Colonic mucosa (tissue), 4 donors: ENCODE results near the gene ITGB5. TPM values are rescaled to one million over a fixed set of nuclear protein-coding genes. Genes with fewer than 3 reads are reported as not detected.

Experiments used
- DNase-seq: peaks from one replicate; pipeline ENCODE4 v3.0.0-alpha.2; 2020
- H3K27ac ChIP-seq: fragments of 200-600 bp; one replicate; pipeline ENCODE4 v1.8.0; 2021
- H3K27me3 ChIP-seq: fragments of 200-600 bp; one replicate; pipeline ENCODE4 v1.8.0; 2021
- H3K36me3 ChIP-seq: fragments of 200-600 bp; one replicate; pipeline ENCODE4 v1.8.0; 2021
- H3K4me1 ChIP-seq: fragments of 200-600 bp; one replicate; pipeline ENCODE4 v1.8.0; 2021; ENCODE audit warnings: mild to moderate bottlenecking
- H3K4me3 ChIP-seq: fragments of 200-600 bp; one replicate; pipeline ENCODE4 v1.8.0; 2021
- H3K9ac ChIP-seq, 2 donors: one replicate each; pipeline ENCODE4 v1.7.0; 2013; ENCODE audit warnings: control low read depth in 2 of 2, low read depth in 2 of 2, low read length in 2 of 2
- H3K9me3 ChIP-seq: fragments of 200-600 bp; one replicate; pipeline ENCODE4 v1.8.0; 2021
- CTCF ChIP-seq: fragments of 200-600 bp; IDR thresholded peaks from one replicate; pipeline ENCODE4 v1.8.0; 2022; ENCODE audit warnings: antibody characterized with exemption, mild to moderate bottlenecking
- intact Hi-C: fragments of 100-400 bp; cut with DNase I; formaldehyde crosslinking; loops from one replicate; pipeline ENCODE4 v1.14.1; 2022
- total RNA-seq, 2 donors: library from RNA; stranded (reverse); fragmentation: NEBNext Ultra II Directional in 1 of 2; extraction: Animal tissue kit (Norgen Biotek cat#: 25700) in 1 of 2; gene quantifications; one replicate each; pipeline ENCODE4 v1.2.1, GENCODE V29; 2021
- donor health status: healthy.
- donor health status: DM: no; HTN: no; CAD: no.
- donor health status: DM: no; HTN: no; CAD: no.

The ITGB5 gene
- total RNA-seq, 2 donors from 2014 or later, result 74.4 to 74.8 TPM

DNA sequence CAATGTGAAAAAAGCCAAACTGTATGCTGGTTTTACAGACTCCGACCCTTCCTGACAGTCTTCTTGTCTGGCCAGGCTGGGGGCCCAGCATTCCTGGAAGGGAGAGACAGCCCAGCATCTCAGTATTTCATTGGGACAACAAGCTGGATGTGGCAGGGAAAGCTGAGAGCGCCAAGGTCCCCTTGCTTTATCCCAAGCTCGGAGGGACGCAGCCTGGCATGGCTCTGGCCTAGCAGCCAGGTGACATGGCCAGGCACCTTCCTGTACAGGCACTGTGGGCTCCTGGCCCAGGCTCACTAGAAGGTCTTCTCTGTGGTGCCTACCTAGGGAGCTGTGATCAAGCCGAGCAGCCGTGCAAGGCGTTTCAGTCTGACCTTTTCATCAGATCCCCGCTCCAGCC is 124.0 kb downstream of the ITGB5 start:
- no peak for DNase-seq
- Histone ChIP-seq H3K9ac (no peak overlapping the region), H3K4me3 (no peak overlapping the region), H3K27me3 (no peaks in the 10 kb centered on the region), H3K27ac (no peak overlapping the region), H3K36me3 (peaks cover 1% of the 10 kb centered on the region), H3K4me1 (no peaks in the 10 kb centered on the region), H3K9me3 (no peaks in the 10 kb centered on the region)
- intact Hi-C loops, result no loop called here
- no peak for TF ChIP-seq CTCF

GRCh38 chr3:124762661-124763011 is 124.5 kb downstream of the ITGB5 start:
- Histone ChIP-seq H3K27ac (no peak overlapping the region), H3K4me3 (no peak overlapping the region), H3K4me1 (no peaks in the 10 kb centered on the region), H3K36me3 (no peaks in the 10 kb centered on the region), H3K9ac (no peak overlapping the region), H3K27me3 (no peaks in the 10 kb centered on the region), H3K9me3 (no peaks in the 10 kb centered on the region)
- TF ChIP-seq CTCF, result no peak
- no peak for DNase-seq
- intact Hi-C loops, result no loop called here

GRCh38 chr3:124761935-124762660 is 125.1 kb downstream of the ITGB5 start:
- intact Hi-C loops, result loop anchor here (1.0 kb wide), 1 partner anchor 139 kb away; no protein-coding TSS in a partner anchor
- Histone ChIP-seq H3K27ac (no peak overlapping the region), H3K9ac (peak overlapping the region in 1 of 2 donors; percentile 14), H3K36me3 (no peaks in the 10 kb centered on the region), H3K4me1 (no peaks in the 10 kb centered on the region), H3K9me3 (no peaks in the 10 kb centered on the region), H3K27me3 (no peaks in the 10 kb centered on the region), H3K4me3 (no peak overlapping the region)
- DNase-seq, result no peak
- TF ChIP-seq CTCF, result no peak

GRCh38 chr3:124761250-124761796 is 125.8 kb downstream of the ITGB5 start:
- peak; percentile 91 for TF ChIP-seq CTCF
- Histone ChIP-seq H3K9me3 (no peaks in the 10 kb centered on the region), H3K9ac (no peak overlapping the region), H3K4me1 (no peaks in the 10 kb centered on the region), H3K4me3 (no peak overlapping the region), H3K36me3 (no peaks in the 10 kb centered on the region), H3K27ac (no peak overlapping the region), H3K27me3 (no peaks in the 10 kb centered on the region)
- intact Hi-C loops, result loop anchor here (1.0 kb wide), 1 partner anchor 140 kb away; no protein-coding TSS in a partner anchor
- DNase-seq, result peak; percentile 89

GRCh38 chr3:124760601-124761000 is 126.6 kb downstream of the ITGB5 start:
- Histone ChIP-seq H3K27me3 (no peaks in the 10 kb centered on the region), H3K4me3 (no peak overlapping the region), H3K27ac (no peak overlapping the region), H3K9ac (no peak overlapping the region), H3K36me3 (no peaks in the 10 kb centered on the region), H3K9me3 (no peaks in the 10 kb centered on the region), H3K4me1 (no peaks in the 10 kb centered on the region)
- no peak for DNase-seq
- TF ChIP-seq CTCF, result no peak
- intact Hi-C loops, result no loop called here
